Skeletal muscle tissue (tissue), 4 donors: ENCODE data around the gene ANKRD65. TPM values are rescaled to one million over a fixed set of nuclear protein-coding genes. Genes with fewer than 3 reads are reported as not detected.
"Not testable (repeated sequence)": the region's sequence is repeated elsewhere in the genome, so short reads cannot be mapped to it uniquely, and the experiment has no call there.

Experiments
- H3K27ac ChIP-seq: one replicate; pipeline ENCODE4 v1.7.0; 2013; ENCODE audit warnings: mild to moderate bottlenecking, low read depth, low read length, inconsistent platforms
- H3K27me3 ChIP-seq, 3 donors: one replicate each; pipeline ENCODE4 v1.7.0; 2013; ENCODE audit warnings: low read length in 3 of 3; ENCODE audit not compliant: control insufficient read depth in 3 of 3, insufficient read depth in 3 of 3
- H3K36me3 ChIP-seq, 3 donors: one replicate each; pipeline ENCODE4 v1.7.0; 2013; ENCODE audit warnings: low read length in 3 of 3; ENCODE audit not compliant: control insufficient read depth in 3 of 3, insufficient read depth in 3 of 3
- H3K4me1 ChIP-seq, 3 donors: one replicate each; pipeline ENCODE4 v1.7.0; 2013; ENCODE audit warnings: low read length in 3 of 3, mild to moderate bottlenecking in 3 of 3; ENCODE audit not compliant: control insufficient read depth in 3 of 3, insufficient read depth in 3 of 3
- H3K4me3 ChIP-seq, 3 donors: one replicate each; pipeline ENCODE4 v1.7.0; 2013; ENCODE audit warnings: low read length in 3 of 3
- H3K9ac ChIP-seq, 3 donors: one replicate each; pipeline ENCODE4 v1.7.0; 2013; ENCODE audit warnings: low read length in 3 of 3, mild to moderate bottlenecking in 3 of 3, moderate library complexity in 2 of 3, low read depth in 1 of 3
- H3K9me3 ChIP-seq, 3 donors: one replicate each; pipeline ENCODE4 v1.7.0; 2013; ENCODE audit warnings: low read length in 3 of 3; ENCODE audit not compliant: control insufficient read depth in 3 of 3
- total RNA-seq: library from RNA; depleted of rRNA; stranded (reverse); fragments of >200 nt; gene quantifications from one replicate; pipeline ENCODE4 v1.2.3, GENCODE V29; 2014
- donor health status: Osteomylitis.

ANKRD65 gene
- total RNA-seq, 1 donor from 2014 or later, result 5.7 TPM

DNA sequence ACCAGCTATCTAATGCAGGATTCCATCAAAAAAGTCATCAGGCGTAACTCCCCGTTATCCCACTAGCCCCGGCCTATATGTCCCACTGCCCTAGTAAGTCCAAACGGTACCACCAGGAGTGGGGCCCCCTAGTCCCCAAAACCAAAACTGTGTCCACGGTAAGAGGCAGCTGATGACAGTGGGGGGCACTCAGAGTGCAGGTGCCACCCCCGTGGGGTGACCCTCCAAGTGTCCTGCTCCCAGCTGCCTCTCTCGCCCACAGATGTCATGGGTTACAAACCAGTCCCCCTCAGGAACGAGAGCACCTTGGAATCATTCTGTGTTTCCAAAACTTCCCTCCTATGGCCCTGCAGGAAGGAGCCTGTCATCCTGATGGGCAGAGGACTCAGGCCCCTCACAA lies 35.1 kb downstream of the ANKRD65 start:
- H3K4me1 ChIP-seq, result peaks cover 2 to 10% (median 4%) of the 10 kb centered on the region in 3 donors
- H3K36me3 ChIP-seq, result peaks cover 47 to 51% (median 48%) of the 10 kb centered on the region in 3 donors
- no peak overlapping the region for H3K4me3 ChIP-seq
- no peak overlapping the region for H3K9ac ChIP-seq
- H3K9me3 ChIP-seq, result no peaks in the 10 kb centered on the region
- no peak overlapping the region for H3K27ac ChIP-seq
- no peaks in the 10 kb centered on the region for H3K27me3 ChIP-seq

DNA sequence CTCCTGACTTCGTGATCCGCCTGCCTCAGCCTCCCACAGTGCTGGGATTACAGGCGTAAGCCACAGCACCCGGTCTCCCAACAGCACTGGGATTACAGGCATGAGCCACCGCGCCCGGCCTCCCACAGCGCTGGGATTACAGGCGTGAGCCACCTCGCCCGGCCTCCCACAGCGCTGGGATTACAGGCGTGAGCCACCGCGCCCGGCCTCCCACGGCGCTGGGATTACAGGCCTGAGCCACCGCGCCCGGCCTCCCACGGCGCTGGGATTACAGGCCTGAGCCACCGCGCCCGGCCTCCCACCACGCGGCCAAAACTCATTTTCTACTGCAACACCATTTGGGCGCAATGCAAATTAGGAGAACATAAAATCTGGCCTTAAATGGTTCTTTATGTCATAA lies 35.7 kb downstream of the ANKRD65 start:
- H3K27ac ChIP-seq, H3K9me3 ChIP-seq, H3K27me3 ChIP-seq, H3K9ac ChIP-seq, H3K4me3 ChIP-seq: not testable (repeated sequence)
- peaks cover 41 to 47% (median 43%) of the 10 kb centered on the region in 3 donors for H3K36me3 ChIP-seq
- peaks cover 4 to 10% (median 5%) of the 10 kb centered on the region in 3 donors for H3K4me1 ChIP-seq

DNA sequence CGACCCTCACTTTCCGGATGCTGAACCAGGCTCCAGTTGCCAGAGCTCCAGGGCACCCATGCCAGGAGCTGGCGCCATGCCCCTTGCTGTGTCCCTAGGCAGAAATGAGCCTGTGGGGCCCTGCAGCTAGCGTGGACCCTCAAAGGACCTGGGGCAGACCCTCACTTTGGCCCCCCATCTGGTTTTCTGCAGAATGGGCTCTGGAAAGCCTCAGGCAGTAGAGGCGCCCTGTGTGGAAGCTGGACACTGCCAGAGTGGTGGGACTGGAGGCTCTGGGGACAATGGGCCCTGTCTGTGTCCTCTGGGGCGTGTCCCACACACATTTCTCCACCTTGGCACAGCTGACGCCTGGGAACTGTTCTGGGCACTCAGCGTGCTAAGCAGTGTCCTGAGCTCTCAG lies 39.8 kb downstream of the ANKRD65 start:
- H3K4me1 ChIP-seq, result peaks cover 5 to 18% (median 9%) of the 10 kb centered on the region in 3 donors
- H3K9me3 ChIP-seq, result no peaks in the 10 kb centered on the region
- no peak overlapping the region for H3K4me3 ChIP-seq
- H3K27me3 ChIP-seq, result no peaks in the 10 kb centered on the region
- no peak overlapping the region for H3K9ac ChIP-seq
- peaks cover 9 to 12% (median 11%) of the 10 kb centered on the region in 3 donors for H3K36me3 ChIP-seq
- H3K27ac ChIP-seq, result no peak overlapping the region

GRCh38 chr1:1380860-1381259 lies 40.2 kb downstream of the ANKRD65 start:
- no peak overlapping the region for H3K4me3 ChIP-seq
- peaks cover 9 to 23% (median 13%) of the 10 kb centered on the region in 3 donors for H3K4me1 ChIP-seq
- no peak overlapping the region for H3K9ac ChIP-seq
- no peaks in the 10 kb centered on the region for H3K9me3 ChIP-seq
- no peaks in the 10 kb centered on the region for H3K27me3 ChIP-seq
- peaks cover 5 to 7% (median 7%) of the 10 kb centered on the region in 3 donors for H3K36me3 ChIP-seq
- no peak overlapping the region for H3K27ac ChIP-seq

DNA sequence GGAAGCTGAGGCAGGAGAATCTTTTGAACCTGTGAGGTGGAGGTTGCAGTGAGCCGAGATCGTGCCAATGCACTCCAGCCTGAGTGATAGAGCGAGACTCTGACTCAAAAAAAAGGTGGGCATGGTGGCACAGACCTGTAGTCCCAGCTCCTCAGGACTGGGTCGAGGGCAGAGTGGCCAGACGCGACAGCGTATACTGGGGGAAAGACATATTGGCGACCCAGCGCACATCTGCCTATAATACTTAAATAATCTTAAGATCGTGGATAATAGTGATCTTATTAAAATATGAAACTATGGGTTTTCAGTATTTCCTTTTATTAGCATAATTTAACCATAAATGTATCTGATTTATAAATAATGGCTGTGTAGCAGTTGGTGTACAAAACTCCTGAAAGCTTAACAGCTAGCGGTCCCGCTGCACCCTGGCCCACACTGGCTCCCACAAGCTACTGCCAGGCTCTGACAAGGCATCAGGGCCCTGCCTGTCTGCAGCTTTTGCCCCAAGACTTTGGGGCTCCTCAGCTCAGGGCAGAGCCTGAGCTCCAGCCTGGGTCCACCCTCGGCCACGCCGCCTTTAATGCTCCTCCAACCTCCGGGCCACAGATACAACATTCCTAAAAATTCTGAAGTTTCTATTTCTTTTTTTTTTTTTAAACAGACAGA lies 43.4 kb downstream of the ANKRD65 start:
- Histone ChIP-seq H3K36me3 (peaks cover 11 to 14% (median 11%) of the 10 kb centered on the region in 3 donors), H3K9ac (no peak overlapping the region), H3K27me3 (no peaks in the 10 kb centered on the region), H3K9me3 (no peaks in the 10 kb centered on the region), H3K27ac (no peak overlapping the region), H3K4me3 (no peak overlapping the region), H3K4me1 (peaks cover 25 to 41% (median 33%) of the 10 kb centered on the region in 3 donors)

DNA sequence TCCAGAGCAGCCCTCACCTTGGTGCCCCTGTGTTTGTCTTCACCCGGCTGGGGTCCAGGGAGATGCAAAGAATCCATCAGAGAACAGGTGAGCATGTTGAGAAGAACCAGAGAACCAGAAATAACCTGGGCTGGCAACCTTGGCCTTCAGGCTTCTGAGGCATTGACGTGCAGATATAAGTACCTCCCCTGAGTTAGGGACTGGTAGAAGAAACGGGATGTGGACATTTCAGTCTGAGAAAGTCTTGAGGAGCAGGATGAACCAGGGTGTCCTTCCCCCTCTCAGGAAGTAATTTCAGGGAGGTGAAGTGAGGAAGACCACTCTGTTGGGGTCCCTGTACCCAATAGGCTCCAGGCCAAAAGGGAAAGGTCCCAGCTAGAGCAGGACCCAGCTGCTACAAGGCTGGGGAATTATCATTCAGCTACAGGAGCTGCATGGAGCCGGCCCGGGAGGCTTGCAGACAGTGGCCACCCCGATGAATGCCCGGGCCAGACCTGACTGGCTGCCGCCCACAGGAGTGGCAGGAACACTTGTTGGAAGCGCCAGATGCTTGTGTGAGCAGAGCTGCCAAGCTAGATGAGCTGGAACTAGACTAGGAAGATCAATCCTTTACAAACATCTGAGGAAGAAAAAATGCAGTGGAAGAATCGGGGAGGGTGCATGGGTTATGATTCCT lies 44.4 kb downstream of the ANKRD65 start:
- peak overlapping the region in 1 of 3 donors; percentile 60 for H3K9ac ChIP-seq
- H3K4me1 ChIP-seq, result peaks cover 34 to 47% (median 39%) of the 10 kb centered on the region in 3 donors
- no peaks in the 10 kb centered on the region for H3K9me3 ChIP-seq
- H3K27ac ChIP-seq, result no peak overlapping the region
- no peaks in the 10 kb centered on the region for H3K27me3 ChIP-seq
- H3K36me3 ChIP-seq, result peaks cover 11 to 18% (median 13%) of the 10 kb centered on the region in 3 donors
- peak overlapping the region in 1 of 3 donors; percentile 3 for H3K4me3 ChIP-seq

- Histone ChIP-seq H3K27me3 (no peaks in the 10 kb centered on the region), H3K4me1 (peaks cover 32 to 49% (median 42%) of the 10 kb centered on the region in 3 donors), H3K9ac (peak within 1 kb of the TSS; percentile 92 to 99 (median 98)), H3K36me3 (peaks cover 11 to 16% (median 13%) of the 10 kb centered on the region in 3 donors), H3K4me3 (peak within 1 kb of the TSS; percentile 88 to 93 (median 90)), H3K9me3 (no peaks in the 10 kb centered on the region), H3K27ac (peak within 1 kb of the TSS; percentile 95)
Measured at GRCh38 chr1:1374929-1375662, 46.0 kb downstream of the ANKRD65 start, which contains the start of gene AURKAIP1. AURKAIP1 (minus strand) TSS chr1:1375207; CDS start chr1:1374756, 451 bp downstream.

GRCh38 chr1:1374589-1374928 lies 46.5 kb downstream of the ANKRD65 start:
- H3K4me1 ChIP-seq, result peaks cover 32 to 49% (median 42%) of the 10 kb centered on the region in 3 donors
- H3K27ac ChIP-seq, result peak overlapping the region; percentile 95
- H3K9me3 ChIP-seq, result no peaks in the 10 kb centered on the region
- H3K27me3 ChIP-seq, result no peaks in the 10 kb centered on the region
- H3K36me3 ChIP-seq, result peaks cover 11 to 16% (median 13%) of the 10 kb centered on the region in 3 donors
- H3K9ac ChIP-seq, result peak overlapping the region; percentile 92 to 99 (median 98)
- peak overlapping the region; percentile 88 to 93 (median 90) for H3K4me3 ChIP-seq

GRCh38 chr1:1373815-1374588 lies 47.1 kb downstream of the ANKRD65 start:
- peak overlapping the region; percentile 88 to 93 (median 90) for H3K4me3 ChIP-seq
- H3K9me3 ChIP-seq, result no peaks in the 10 kb centered on the region
- peak overlapping the region; percentile 92 to 99 (median 98) for H3K9ac ChIP-seq
- peaks cover 32 to 49% (median 42%) of the 10 kb centered on the region in 3 donors for H3K4me1 ChIP-seq
- peak overlapping the region; percentile 95 for H3K27ac ChIP-seq
- H3K36me3 ChIP-seq, result peaks cover 11 to 16% (median 13%) of the 10 kb centered on the region in 3 donors
- H3K27me3 ChIP-seq, result no peaks in the 10 kb centered on the region
